HG03378 (cell line): ENCODE data around the gene ZIM2.

Source experiments
- ATAC-seq: cut with Tn5 transposase; IDR thresholded peaks from one replicate; pipeline ENCODE4 v1.9.1; 2021; ENCODE audit warnings: mild to moderate bottlenecking, moderate library complexity; ENCODE audit not compliant: unreplicated experiment

ZIM2 gene

DNA sequence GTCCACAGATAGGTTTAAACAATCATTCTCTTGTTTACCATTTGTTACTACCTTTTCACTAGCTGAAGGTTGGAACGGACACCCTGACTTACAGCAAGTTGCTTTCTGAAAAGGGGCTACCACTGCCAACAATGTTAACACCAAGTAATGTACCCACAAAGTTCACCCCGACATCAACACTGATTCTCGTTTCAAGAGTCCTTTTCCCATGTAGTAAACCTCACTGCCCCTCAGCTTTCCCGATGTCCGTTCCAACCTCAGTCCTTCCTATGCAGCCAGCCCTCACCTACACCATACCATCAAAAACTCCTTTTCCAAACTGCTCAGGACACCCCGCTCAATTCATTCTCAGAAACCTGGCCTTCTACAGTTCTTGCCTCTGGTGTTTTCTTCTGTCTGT, 29.0 kb downstream of the ZIM2 start:
- no peak for ATAC-seq

DNA sequence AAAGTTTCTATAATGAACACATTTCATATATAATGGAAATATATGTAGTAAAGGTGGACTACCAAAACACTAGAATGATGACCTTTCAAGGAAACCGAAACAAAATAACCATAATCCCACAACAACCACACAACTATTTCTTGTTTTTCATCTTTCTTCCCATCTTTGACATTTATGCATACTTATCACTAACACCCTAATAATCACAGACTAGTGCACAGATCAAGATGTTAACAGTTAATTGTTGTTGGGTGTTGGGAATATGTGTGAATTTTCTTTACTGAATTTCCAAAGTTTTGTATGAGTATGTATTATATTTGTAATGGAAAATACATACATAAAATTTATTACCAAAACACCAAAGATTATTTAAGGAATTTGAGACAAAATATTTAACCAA, 30.3 kb downstream of the ZIM2 start:
- no peak for ATAC-seq

DNA sequence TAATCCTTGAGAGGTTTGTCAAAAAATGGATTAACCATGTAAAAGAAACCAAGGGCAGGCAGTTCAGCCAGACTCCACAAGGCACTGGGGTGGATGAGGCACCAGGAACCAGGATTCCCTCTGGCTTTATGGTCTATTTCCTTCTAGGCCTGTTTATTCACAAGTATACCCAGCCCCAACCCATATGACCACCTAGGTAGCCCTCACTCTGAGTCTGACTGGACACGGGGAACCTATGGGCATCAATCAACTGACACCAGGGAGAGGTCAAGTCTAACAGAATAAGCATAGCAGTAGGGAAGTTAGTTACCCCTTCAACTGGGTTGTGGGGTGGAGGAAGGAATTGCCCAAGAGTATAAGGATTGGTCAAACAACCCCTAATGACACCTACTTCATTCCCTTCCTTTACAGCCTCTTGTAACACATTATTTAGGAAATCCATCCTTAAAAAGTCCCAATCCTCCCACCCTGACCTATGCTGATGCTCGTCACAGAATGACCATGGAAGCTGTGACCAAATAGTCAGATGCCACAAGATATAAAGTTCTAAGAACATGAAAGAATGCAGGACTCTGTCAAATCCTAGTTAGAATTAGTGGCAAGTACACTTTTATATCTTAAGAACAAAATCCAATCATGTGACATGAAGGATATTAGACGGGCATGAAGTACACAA, 31.7 kb downstream of the ZIM2 start:
- ATAC-seq = no peak

DNA sequence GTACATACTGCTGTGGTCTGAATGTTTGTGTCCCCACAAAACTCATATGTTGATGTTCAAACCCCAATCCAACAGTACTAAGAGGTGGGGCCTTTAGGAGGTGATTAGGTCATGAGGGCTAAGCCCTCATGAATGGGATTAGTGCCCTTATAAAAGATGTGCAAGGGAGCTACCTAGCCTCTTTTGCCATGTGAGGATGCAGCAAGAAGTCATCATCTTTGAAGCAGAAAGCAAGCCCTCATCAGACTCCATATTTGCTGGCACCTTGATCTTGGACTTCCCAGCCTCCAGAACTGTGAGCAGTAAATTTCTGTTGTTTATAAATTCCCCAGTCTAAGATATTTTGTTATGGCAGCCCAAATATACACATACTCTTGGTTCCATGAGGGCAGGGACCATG, 33.9 kb downstream of the ZIM2 start:
- ATAC-seq = no peak

DNA sequence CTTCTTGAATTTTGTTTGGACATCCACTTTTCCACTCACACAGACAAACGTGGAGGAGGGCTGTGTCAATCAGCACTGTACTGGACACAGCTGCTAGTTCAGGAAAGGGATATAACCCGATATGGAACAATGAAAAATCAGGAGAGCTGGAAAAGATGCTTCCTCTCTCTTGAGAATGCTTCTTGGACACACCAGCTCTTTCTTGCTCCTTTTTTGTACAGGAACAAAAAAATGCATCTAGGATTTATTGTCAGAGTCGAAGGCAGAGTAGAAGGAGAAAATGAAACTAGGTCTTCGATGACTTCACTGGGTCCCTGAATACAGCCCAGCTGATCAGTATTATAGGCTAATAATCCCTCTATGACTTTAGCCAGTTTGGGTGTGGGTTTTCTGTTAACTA, 62.2 kb downstream of the ZIM2 start:
- no peak for ATAC-seq

DNA sequence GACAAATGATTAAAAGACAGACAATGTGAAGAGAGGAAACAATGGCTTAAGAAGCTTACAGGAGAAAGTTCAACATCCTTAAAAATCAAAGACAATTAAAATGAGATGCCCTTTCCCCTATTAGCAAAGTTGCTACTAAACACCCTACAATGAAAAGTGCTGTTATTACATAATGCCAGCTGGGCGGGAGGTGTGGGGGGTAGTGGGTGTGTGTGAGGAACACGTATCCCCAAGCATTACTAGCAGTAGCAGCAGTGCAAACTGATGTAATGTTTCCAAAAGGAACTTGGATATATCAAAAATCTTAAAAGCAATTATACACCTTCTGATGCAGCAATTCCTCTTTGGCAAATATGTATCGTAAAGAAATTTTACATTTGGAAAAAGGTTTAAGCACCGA, 70.9 kb downstream of the ZIM2 start:
- no peak for ATAC-seq

DNA sequence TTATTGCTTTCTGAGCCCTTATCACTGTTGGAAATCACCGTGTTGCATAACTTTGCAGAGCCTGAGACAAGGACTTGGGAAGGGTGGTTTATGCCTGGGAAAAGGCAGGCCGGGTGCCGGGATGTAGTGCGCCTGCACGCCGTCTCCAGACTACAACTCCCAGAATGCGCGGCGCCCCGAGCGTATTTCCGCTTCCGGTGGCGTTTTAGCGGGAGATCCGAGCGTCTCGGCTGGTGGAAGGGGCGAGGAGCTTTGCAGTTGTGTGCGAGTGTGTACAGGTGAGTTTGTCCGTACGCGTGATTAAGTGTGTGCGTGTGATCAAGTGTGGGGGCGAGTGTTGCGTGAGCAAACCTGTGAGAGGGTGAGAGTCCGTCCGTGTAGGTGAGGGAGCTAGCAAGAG, 75.4 kb downstream of the ZIM2 start:
- no peak for ATAC-seq

DNA sequence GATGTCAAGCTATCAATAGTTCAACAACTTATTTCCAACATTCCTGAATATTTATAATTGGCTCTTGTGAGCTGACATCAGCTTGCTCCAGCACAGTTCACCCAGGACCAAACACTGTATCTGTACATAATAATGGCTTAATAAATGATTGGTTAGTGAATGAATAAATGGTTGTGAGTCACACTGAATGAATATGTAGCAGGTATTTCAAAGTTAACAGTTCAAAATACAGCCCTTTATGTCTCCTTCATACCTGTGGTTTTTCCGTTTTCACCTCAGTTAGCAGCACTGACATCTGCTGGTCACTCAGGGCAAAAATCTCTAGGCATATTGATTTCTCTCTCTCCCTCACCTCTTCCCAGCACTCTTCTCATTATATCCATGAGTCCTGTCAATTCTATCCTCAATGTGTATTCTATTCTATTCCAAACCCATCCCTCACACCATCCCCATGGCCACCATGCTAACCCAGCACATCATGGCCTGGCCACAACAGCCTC, 76.3 kb downstream of the ZIM2 start:
- ATAC-seq = no peak

DNA sequence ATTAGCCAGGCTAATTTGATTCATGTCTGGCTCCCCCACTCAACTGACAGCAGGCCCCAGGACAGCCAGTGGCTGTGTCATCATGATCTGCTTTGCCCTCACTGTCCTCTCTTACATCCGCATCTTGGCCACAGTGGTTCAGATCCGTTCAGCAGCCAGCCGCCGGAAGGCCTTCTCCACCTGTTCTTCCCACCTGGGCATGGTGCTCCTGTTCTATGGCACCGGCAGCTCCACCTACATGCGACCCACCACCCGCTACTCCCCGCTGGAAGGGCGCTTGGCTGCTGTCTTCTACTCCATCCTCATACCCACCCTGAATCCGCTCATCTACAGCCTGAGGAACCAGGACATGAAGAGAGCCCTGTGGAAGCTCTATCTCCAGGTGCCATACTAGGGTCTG, 79.7 kb downstream of the ZIM2 start:
- ATAC-seq = no peak

DNA sequence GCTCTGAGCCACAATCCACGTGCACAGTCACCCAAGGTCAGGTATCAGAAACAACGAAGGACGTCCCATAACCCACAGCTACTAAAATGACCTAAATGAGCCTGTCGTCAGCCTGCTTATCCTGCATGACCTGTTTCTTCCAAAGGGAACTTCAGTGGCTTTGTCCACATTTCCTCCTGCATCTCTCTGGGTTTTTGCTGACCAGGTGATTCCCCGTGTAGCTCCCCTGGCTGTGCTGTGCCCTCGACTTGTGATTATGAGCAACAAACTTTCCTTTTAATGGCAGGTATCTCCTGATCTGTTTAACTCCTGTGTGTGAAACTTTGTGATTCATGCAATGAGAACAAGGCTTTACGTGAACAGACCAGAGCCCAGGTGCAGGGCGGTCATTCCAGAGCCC, 81.0 kb downstream of the ZIM2 start:
- ATAC-seq = no peak

DNA sequence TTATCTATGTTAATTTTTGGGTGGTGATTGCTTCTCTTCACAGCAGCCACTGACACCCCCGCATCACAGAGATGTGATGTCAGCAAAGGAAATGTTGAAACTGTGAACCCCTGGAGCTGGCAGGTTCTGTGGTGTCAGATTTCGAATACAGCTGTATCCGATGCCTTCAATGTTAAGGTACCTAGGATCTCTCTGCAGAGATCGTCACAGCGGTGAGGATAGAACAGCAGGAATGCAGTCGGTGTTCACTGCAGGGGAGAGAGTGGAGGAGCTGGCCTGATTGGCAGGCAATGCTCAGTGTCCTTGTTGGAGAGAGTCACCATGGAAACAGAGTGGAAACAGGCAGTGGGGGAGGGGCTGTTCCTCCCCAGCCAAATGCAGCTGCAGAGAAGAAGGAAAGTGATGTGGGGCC, 89.4 kb downstream of the ZIM2 start:
- ATAC-seq = no peak

DNA sequence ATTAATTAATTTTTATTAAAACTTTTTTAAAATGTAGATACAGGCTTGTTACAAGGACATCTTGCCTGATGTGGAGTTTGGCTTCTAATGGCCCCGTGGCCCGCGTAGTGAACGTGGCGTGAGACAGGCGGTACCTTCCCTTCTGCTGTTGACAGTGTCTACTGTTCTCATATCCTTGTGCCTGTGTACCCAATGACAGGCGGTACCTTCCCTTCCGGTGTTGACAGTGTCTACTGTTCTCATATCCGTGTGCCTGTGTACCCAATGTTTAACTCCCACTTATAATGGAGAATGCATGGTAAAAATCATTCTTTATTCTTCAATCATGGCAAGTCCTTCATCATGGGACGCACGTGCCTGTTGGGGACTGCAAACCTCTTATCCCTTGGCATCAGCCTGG, 89.9 kb downstream of the ZIM2 start:
- no peak for ATAC-seq

DNA sequence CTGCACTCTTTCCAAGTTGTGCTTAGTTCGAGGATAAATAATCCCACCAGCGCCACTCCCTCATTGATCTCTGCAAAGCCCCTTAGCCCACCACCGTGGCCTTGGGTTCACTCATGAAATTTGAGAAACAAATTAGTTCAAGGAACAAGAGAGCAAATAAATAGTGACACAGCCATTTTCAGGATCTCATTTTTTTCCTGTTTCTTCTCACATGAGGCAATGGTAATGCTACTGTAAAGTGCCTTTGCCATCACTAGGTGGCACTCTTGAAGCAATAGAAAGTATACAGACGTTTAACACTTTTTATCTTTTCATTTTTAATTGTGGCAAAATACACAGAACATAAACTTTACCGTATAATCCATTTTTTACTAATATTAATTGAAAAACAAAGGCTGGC, 92.1 kb downstream of the ZIM2 start:
- ATAC-seq = no peak

DNA sequence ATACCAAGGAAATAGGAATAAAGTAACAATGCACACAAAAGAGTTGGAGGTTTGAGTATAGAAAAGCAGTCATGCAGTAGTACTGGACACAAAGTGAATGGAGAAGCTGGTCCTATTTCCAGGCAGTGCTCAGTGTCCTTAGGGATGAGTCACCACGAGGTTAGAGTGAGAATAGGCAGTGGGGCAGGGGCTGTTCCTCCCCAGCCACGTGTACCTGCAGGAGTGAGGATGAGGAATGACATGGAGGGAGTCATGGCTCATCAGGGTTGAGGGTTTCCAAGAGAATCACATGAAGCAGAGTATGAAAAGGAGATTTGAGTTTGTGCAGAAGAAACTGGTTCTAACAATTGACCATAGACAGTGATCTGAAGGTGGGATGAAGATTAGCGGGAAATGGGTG, 94.2 kb downstream of the ZIM2 start:
- ATAC-seq = no peak

DNA sequence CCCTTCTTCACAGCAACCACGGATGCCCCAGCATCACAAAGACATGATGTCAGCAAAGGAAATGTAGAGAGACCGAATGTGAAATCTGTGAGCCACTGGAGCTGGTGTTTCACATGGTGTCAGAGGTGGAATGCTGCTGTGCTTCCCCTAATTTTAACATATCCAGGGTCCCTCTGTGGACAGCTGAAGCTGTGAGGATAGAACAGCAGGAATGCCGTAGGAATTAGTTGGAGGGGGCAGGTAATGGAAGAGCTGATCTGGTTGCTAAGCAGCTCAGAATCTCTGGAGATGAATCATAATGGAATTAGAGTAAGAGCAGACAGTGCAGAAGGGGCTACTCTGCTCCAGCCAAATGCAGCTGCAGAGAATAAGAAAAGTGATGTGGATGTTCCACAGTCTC, 100.0 kb downstream of the ZIM2 start:
- no peak for ATAC-seq

DNA sequence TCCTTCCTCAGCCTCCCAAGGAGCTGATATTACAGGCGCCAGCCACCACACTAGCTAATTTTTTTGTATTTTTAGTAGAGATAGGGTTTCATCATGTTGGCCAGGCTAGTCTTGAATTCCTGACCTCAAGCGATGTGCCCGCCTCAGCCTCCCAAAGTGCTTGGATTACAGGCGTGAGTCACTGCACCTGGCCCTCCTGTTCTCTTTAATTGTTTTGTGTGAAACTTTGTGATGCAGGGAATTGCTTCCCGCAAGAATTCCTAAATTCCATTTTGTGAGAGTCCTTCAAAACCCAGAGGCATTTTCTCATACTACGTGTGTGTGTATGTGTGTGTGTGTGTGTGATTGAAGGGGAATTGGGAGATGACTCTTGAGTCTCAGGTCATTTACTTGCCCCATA, 104.0 kb downstream of the ZIM2 start:
- no peak for ATAC-seq

DNA sequence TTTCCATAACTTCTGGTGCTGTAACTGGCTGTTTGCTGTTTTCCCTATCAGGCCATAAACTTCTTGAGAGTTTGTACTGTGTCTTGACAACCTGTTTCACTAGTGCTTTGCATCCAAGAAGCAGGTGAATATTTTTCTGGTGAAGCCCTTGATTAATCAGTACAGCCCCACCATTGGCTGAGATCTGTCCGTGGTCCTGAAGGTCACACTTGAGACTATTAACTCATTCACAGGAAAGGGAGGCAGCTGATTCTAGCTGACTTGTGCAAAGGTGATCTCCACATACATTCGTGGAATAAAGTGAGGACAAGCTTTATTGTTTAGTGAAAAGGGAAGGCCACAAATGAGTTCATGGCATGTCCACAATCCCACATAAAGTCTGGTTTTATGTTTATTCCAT, 107.5 kb downstream of the ZIM2 start:
- no peak for ATAC-seq

DNA sequence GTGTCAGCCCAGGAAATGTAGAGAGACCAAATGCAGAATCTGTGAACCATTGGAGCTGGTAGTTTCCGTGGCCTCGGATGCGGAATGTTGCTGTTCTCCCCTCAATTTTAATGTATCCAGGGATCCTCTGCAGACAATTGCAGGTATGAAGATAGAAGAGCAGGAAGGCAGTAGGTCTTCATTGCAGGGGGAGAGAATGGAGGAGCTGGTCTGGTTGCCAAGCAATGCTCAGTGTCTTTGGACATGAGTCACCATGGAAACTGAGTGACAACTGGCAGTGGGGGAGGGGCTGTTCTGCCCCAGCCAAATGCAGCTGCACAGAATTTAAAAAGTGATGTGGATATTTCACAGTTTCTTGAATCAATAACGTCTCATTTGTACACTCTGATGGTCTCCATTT, 112.8 kb downstream of the ZIM2 start:
- no peak for ATAC-seq

DNA sequence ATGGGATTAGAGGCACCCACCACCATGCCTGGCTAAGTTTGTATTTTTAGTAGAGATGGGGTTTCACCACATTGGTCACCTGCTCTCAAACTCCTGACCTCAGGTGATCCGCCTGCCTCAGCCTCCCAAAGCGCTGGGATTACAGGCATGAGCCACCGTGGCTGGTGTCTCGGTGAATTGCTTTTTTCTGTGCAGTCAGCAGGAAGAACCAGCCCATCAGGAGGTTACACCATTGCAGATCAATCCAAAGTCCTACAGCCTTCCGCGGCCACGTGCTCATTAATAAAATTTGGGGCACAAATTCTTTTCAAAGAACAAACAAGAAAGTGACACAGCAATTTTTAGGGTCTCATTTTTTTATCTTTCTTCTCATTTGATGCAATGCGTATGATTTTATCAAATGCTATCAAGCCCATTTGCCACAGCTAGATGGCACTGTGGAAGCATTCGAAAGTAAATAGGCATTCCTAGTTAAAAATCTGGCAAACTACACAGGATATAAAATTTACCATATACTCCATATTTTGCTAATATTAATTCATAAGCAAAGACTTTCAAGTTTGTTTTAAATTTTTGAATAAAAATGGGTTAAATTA, 114.6 kb downstream of the ZIM2 start:
- ATAC-seq = no peak
